Activated CD4-positive, alpha-beta T cell treated with anti-CD3 and anti-CD28 coated beads, Interleukin-2, amount 50 U/mL, for 48 hours (primary cell): ENCODE results near the gene FLVCR2.

Source experiments
- DNase-seq, 2 experiments: peaks; one replicate each; pipeline ENCODE4 v3.0.0-alpha.2; 2020

Gene FLVCR2, protein sequence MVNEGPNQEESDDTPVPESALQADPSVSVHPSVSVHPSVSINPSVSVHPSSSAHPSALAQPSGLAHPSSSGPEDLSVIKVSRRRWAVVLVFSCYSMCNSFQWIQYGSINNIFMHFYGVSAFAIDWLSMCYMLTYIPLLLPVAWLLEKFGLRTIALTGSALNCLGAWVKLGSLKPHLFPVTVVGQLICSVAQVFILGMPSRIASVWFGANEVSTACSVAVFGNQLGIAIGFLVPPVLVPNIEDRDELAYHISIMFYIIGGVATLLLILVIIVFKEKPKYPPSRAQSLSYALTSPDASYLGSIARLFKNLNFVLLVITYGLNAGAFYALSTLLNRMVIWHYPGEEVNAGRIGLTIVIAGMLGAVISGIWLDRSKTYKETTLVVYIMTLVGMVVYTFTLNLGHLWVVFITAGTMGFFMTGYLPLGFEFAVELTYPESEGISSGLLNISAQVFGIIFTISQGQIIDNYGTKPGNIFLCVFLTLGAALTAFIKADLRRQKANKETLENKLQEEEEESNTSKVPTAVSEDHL

GRCh38 chr14:75578102-75578785 is at the start of gene FLVCR2:
Gene FLVCR2 (plus strand): TSS chr14:75578620. CDS start chr14:75578973, 353 bp downstream.
- peak; percentile 69 to 70 for DNase-seq

GRCh38 chr14:75531256-75531655 is 47.2 kb upstream of the FLVCR2 start:
- DNase-seq, result no peak

- DNase-seq, result no peak
Measured at GRCh38 chr14:75531660-75532317, 46.6 kb upstream of the FLVCR2 start.

- DNase-seq, result no peak
Measured at GRCh38 chr14:75533791-75534555, 44.4 kb upstream of the FLVCR2 start.

DNA sequence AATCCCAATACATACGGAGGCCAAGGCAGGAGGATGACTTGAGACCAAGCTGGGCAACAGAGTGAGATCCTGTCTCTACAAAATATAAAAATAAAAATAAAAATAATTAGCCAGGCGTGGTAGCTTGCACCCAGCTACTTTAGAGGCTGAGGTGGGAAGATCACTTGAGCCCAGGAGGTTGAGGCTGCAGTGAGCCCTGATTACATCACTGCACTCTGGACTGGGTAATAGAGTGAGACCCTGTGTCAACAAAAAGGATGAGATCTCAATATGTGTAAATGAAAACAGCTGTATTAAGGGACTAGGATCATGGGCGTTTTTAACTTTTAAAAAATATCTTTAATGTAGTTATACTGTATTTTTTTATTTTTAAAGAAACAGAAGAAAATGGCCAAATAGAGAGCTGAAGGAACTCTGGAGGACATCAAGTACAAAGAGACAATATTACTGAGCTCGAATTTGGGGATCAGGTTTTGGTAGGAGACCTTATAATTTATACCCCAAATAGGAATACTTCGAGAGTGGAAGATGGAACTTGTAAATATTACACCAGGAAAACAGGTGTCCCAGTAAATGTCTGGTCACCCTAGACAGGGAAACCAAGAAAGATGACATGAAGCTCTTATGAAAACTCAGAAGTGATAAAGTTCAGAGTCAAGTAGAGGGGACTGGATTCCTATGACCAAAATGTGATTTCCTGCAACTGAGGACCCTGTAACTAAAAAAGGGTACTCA is 43.1 kb upstream of the FLVCR2 start:
- DNase-seq, result no peak

GRCh38 chr14:75537071-75537470 is 41.3 kb upstream of the FLVCR2 start:
- no peak for DNase-seq

GRCh38 chr14:75539162-75539560 is 39.3 kb upstream of the FLVCR2 start:
- DNase-seq, result peak in 1 of 2 experiments; percentile 13

DNA sequence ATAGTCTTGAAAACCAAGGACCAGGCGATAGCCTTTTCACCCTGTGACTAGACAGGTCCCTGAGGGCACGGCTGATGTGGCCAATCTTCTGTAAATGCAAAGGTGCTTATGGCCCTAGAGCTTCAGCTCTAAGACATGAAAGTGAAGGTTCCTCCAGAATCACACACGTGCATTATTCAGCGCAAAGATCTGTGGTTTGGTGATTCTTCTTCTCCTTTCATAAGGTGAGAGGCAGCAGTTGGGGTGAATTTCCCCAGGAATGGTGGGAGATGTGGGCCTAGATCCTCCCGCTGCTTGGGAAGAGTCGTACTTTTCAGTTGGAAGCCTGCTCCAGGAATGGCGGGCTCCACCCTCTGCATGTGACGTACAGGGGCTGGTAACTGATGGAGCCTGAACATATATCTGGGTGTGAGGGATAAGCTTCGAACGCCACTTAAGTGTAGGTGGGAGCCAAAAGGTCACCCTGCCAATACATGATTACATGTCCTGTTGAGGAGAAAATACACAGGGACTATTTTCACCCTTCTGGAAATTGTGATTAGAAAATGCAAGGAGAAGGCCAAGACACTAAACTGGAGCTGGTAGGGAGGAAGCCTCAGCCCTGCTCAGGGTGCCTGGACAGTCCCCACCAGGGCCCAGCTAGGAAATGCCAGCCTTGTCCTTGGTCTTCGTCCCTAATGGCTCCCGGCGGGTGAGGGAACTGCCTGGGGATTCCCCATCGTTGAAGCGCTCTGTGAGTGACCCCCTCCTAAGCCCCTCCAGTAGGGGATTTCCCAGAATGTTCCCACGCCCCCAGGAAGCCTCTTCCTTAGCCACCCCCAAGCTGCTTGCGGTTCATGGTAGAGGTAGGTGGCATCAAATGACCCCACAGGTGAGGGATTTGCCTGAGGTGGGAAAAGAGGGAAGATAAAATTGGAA is 38.6 kb upstream of the FLVCR2 start:
- DNase-seq, result peak; percentile 50 to 54

GRCh38 chr14:75540479-75540851 is 38.0 kb upstream of the FLVCR2 start:
- DNase-seq, result no peak

- DNase-seq, result peak; percentile 84 to 90
Measured at GRCh38 chr14:75542588-75543091, 35.8 kb upstream of the FLVCR2 start.

- no peak for DNase-seq
Measured at GRCh38 chr14:75543253-75543652, 35.2 kb upstream of the FLVCR2 start.

GRCh38 chr14:75543786-75544185 is 34.6 kb upstream of the FLVCR2 start:
- peak in 1 of 2 experiments; percentile 16 for DNase-seq

DNA sequence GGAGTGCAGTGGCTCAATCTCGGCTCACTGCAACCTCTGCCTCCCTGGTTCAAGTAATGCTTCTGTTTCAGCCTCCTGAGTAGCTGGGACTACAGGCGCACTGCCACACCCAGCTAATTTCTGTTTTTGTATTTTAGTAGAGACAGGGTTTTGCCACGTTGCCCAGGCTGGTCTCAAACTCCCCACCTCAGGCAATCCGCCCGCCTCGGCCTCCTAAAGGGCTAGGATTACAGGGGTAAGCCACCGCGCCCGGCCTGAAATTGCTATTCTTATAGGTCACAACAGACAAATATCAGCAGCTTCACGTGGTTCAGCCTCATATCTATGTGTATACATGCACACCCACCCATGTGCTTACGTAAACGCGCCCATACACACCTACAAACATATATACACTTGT is 32.5 kb upstream of the FLVCR2 start:
- peak in 1 of 2 experiments; percentile 1 for DNase-seq

GRCh38 chr14:75547552-75548250 is 30.7 kb upstream of the FLVCR2 start:
- peak in 1 of 2 experiments; percentile 3 for DNase-seq

DNA sequence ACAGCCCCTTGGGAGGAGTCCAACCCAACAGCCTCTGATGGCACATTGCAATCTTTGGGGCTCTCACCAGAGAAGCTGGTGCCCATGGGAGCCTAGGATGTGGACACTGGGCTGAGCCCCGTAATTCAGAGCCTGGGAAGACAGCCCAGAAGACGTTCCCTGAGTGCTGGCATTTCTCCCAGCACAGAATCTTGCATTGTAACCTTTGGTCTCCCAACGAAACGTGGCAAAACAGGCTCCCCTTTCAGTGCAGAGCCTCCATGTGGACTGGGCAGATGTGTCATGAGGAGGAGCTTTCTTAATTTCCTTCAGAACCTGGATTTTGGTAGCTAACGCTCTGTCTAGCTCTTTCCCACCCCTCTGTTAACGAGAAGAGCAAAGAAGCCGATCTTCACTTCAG is 29.9 kb upstream of the FLVCR2 start:
- DNase-seq, result no peak

- DNase-seq, result peak; percentile 43 to 56
Measured at GRCh38 chr14:75549169-75549568, 29.3 kb upstream of the FLVCR2 start.

- no peak for DNase-seq
Measured at GRCh38 chr14:75551021-75551420, 27.4 kb upstream of the FLVCR2 start.

- DNase-seq, result peak in 1 of 2 experiments; percentile 2
Measured at GRCh38 chr14:75553157-75553556, 25.3 kb upstream of the FLVCR2 start.

- DNase-seq, result no peak
Measured at GRCh38 chr14:75553761-75554364, 24.6 kb upstream of the FLVCR2 start.
